ENCODE results near the gene TMEM126A.
A peak's percentile ranks its signal among the peaks of the same experiment; 100 is the strongest.
"Not testable (repeated sequence)": the region's sequence is repeated elsewhere in the genome, so short reads cannot be mapped to it uniquely, and the experiment has no call there.

Gene TMEM126A

DNA sequence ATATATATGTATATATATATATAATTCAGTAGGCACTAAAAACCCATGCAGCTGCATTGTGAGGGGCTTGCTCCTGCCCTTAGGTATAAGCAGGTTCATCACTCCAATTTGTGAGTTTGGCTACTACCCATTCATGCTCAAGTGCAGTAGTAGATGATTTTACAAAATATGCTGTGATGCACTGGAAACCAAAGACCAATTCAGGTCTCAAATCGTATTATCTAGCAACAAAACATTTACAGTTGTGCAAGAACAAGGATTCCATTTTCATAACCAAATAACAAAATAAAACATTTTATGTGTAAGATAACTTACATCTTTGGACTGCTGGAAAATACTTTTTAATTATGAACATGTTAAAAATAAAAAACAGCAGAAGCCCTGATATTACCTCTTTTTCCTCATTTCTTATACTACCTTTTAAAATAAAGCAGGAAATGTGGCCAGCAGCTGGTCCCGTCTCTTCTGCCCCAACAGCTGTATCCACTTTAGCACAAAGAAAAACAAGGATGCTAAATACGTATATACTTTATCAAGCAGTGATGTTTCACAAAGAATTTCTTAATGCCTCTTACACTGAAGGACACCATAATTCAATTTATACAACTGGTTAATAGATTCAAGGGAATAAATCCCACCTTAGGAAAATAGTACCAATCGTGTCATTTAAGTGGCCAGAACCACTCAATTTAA, 14.4 kb downstream of the TMEM126A start:
- no peak for DNase-seq

- DNase-seq, result peak; percentile 42
Measured at GRCh38 chr11:85663080-85663752, 15.4 kb downstream of the TMEM126A start.

- DNase-seq, result peak; percentile 88
Measured at GRCh38 chr11:85663753-85664614, 16.2 kb downstream of the TMEM126A start.

GRCh38 chr11:85664615-85665481, 17.1 kb downstream of the TMEM126A start, which contains the start of gene CREBZF:
Gene CREBZF, minus strand, starts transcription at chr11:85665129. Its CDS starts 254 bp downstream, at chr11:85664875.
- DNase-seq, result peak; percentile 98

DNA sequence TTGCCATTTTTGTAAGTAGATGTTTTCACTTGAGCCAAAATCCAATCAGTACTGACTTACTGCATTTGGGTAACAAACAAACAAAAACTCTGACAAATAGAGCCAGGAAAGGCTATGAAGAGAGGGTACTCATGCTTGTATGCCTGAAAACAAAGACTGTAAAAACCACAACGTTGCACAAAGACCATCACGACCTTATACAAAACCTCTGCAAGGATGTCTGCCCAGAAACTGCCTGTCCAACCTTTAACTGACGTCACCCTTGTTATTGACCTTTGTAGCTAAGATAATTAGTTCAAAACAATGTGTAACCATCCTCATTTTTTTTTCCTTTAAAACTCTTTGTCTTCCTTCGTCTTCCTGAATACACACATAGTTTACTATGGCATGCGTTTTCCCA, 18.0 kb downstream of the TMEM126A start:
- DNase-seq, result no peak

DNA sequence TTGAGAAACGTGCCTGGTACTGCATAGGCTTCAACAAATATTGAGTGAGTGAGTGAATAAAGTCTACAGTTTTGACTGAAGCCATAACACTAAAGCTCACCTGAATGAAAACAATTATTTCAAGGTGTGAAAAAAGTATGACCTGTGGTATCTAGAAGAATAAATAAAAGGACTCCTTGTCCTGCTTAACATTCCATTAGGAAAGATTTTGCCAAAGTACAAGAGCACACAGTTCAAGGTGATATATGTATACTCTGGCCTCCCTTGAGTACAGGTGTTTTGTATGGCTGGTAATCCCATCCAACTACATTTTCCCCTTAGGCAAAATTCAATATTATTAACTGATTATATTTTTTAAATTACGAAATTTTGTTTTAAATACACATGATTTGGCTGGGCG, 18.9 kb downstream of the TMEM126A start:
- DNase-seq, result no peak

DNA sequence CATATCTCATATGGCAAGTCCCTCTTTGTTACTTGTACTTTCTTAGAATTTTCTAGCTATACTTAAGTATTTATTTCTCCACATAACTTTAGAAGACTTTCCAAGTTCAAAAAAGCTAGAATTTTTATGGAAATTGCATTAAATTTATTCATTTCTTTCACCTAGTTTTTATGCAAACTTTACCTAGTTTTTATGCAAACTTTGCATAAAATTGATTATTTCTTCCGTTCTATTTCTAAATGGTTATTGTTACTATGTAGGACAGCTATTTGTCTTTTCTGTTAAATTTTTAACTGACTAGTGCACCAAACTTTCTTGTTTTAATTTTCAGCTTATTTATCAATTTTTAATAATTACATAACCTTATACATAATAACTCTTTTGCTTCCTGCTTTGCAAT, 20.4 kb downstream of the TMEM126A start:
- DNase-seq, result no peak

DNA sequence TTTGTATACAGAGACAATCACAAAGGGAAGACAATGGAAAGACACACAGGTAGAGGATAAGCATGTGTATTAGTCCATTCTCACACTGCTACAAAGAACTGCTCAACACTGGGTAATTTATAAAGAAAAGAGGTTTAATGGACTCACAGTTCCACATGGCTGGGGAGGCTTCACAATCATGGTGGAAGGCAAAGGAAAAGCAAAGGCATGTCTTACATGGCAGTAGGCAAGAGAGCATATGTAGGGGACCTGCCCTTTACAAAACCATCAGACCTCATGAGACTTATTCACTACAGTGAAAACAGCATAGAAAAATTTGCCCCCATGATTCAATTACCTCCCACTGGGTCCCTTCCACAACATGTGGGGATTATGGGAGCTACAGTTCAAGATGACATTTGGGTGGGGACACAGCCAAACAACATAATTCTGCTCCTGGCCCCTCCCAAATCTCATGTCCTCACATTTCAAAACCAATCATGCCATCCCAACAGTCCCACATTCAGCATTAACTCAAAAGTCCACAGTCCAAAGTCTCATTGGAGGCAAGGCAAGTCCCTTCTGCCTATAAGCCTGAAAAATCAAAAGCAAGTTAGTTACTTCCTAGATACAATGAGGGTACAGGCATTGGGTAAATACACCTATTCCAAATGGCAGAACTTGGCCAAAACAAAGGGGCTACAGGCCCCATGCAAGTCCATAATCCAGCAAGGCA, 23.3 kb downstream of the TMEM126A start:
- DNase-seq, result not testable (repeated sequence)

GRCh38 chr11:85672105-85672902, 24.5 kb downstream of the TMEM126A start:
- DNase-seq, result no peak

DNA sequence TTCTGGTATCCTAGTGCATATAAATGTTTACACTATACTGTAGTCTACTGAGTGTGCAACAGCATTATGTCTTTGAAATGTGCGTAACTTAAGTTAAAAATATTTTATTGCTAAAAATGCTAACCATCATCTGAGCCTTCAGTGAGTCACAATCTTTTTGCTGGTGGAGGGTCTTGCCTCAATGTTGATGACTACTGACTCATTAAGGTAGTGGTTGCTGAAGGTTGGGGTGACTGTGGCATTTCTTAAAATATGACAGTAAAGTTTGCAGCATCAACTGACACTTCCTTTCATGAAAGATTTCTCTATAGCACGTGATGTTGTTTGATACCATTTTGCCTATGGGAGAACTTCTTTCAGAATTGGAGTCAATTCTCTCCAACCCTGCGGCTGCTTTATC, 25.6 kb downstream of the TMEM126A start:
- peak; percentile 61 for DNase-seq

GRCh38 chr11:85679576-85679975, 31.8 kb downstream of the TMEM126A start:
- DNase-seq, result no peak

DNA sequence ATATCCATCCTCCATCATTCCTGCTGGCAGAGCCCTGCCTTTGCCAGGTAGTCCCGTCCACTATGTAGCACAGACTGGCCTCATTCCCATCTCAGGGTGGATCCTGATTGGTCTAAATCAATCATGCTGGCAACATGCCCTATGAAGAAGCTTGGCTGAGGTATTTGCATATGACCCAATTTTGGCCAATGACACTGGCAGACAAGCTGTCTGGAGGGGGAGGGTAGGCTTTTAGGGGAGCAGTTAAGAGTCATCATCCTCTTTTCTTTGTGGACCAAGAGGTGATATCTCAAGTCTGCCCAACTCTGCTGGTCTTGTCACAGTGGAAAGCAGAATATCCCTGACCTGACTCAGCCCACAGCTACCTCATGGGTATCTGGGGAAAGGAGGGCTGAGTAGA, 33.1 kb downstream of the TMEM126A start:
- no peak for DNase-seq

DNA sequence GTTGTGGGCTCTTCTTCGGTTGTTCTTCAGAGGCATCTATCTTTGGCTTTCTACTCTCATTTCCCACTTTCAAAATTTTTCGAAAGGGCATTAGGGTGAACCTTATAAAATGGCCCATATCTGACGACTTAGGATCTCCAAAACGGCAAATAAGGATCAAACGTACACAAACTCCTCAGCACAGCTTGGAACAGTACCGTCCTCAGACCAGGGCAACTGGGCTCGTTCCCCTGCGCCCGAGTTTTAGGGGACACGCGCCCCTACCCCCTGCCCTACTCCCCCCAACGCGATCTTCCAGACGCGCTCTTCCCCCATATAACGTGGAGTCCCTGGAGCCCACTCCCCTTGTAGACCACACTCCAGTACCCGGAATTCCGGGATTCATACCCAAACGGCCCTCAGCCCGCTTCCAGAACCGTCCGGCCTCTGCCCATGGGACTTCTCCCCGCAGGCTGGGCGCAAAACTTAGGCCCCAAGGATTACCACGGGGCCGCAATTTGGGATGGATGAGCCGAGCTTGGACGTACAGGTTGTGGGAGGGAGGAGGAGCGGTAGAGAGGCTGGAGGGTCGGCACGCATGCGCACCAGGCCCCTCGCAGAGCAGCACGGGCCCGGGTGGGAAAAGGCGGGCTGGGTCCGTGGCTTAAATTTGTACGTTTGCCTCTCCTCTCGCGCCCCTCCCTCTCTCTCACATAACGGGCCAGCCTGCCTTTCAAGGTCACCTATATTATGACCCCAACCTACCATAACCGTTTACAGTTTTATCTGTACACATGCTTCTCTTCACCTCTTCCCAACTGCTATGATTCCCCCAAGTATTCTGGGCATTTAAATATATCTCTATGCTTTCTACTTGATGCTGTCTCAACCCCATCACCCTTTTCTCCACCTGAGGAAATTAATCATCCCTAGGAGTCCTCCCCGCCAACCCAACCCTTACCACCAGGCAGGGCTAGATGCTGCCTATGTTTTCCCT, 34.9 kb downstream of the TMEM126A start:
- DNase-seq, result peak; percentile 71

DNA sequence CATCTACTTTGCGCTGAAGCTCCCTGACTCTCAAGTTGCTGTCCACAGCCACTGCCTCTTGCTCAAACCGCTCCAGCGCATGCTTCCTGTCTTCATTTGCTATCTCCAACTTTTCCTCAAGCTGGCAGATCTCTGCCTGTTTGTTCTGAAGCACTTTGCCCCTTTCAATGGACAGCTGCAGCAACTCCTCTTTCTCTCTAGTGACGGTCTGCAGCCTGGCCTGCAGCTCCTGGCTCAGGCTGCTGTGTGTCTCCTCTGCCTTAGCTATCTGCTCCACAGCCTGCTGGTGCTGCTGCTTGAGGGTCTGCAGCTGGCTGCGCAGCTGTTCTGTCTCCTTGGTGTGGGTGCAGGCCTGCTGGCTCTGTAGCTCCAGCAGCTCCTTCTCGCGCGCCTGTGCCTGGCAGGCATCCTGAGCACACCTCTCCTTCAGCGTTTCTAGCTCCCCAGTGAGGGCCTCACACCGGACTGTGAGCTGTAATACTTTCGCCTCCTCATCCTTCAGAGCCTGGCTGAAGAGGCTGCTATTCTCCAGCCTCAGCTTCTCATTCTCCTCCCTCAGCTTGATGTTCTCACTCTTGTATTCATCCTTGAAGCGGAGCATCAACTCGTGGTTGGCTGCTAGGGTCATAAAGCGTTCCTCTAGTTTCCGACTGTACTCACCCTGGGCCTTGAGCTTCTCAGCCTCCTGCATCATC, 37.5 kb downstream of the TMEM126A start:
- no peak for DNase-seq

GRCh38 chr11:85685820-85686459, 38.2 kb downstream of the TMEM126A start, which contains the start of gene CCDC89:
Gene CCDC89, minus strand, starts transcription at chr11:85686195. Its CDS starts 65 bp downstream, at chr11:85686130.
- no peak for DNase-seq

- peak; percentile 47 for DNase-seq
Measured at GRCh38 chr11:85694385-85694980, 46.7 kb downstream of the TMEM126A start.

GRCh38 chr11:85695546-85695945, 47.8 kb downstream of the TMEM126A start:
- no peak for DNase-seq

DNA sequence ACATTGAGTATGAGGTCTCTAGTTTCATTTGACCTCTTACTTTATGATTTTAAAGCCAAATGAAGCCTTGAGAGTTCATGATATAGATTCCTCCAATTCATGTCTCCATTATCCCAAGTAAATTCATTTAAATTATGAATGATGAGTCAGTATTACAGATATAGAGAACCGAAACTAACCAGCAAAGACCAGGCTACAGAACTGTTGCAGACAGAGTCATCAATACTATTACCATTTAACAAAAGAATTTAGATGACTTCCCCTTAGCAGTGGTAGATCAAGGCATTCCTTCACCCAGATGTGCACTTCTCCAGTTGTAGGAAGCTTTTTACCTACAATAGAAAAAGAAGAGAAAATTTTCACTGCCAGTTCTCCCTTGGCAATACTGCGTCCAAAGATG, 50.0 kb downstream of the TMEM126A start:
- DNase-seq, result no peak
